SH-SY5Y (cell line): ENCODE results near the gene ADGRG3.

Experiments
- GATA2 ChIP-seq: IDR thresholded peaks from 2 replicates; pipeline ENCODE4 v1.6.1; 2011; ENCODE audit warnings: mild to moderate bottlenecking, low read depth, low read length
- GATA3 ChIP-seq: IDR thresholded peaks from 2 replicates; pipeline ENCODE4 v1.6.1; 2011; ENCODE audit warnings: low read depth, mild to moderate bottlenecking, low read length, moderate library complexity

DNA sequence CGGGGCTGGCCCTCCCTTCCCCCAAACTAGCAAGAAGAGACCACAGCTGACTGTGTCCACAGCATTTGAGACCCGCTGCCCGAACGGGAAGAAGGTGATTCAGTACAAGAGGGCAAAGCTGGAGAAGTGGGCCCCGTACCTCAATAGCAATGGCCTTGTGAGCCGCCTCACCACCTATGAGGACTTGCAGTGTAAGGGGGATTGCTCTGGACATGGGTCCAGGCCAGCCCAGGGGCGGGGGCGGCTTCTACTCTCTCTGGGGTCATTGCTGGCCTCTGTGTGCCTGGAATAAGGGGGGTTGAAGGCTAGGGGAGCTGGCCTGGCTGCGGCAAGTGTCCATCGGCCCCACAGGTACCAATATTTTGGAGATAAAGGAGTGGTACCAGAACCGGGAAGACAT, 54.5 kb downstream of the ADGRG3 start:
- TF ChIP-seq GATA3 (no peak), GATA2 (no peak)
